GM12878 (cell line): ENCODE data around the gene TDO2.

Source experiments
- BHLHE40 ChIP-seq, 2 experiments: fragments of 450-650 bp in 1 of 2; IDR thresholded peaks; 2 replicates each; pipeline ENCODE4 v1.6.1; 2011 to 2017; ENCODE audit warnings: low read depth in 2 of 2, borderline replicate concordance in 1 of 2, improper control_type of control experiment in 1 of 2, low read length in 1 of 2, mild to moderate bottlenecking in 1 of 2
- CEBPZ ChIP-seq: fragments of 150-350 bp; IDR thresholded peaks from 2 replicates; pipeline ENCODE4 v1.6.1; 2016; ENCODE audit warnings: low read depth, low read length
- CTCF ChIP-seq, 3 experiments: IDR thresholded peaks in 2 of 3; conservative IDR thresholded peaks in 1 of 3; 2 replicates each; pipeline ENCODE4 v1.5.1; 2011; ENCODE audit warnings: low read depth in 3 of 3, low read length in 3 of 3, mild to moderate bottlenecking in 3 of 3, control low read depth in 2 of 3, moderate library complexity in 2 of 3, inconsistent platforms in 1 of 3, mixed read lengths in 1 of 3; ENCODE audit not compliant: control insufficient read depth in 2 of 3, insufficient read depth in 1 of 3; ENCODE audit errors: extremely low read depth in 1 of 3
- POLR2A ChIP-seq: IDR thresholded peaks from 2 replicates; pipeline ENCODE4 v1.6.1; 2011; ENCODE audit warnings: low read depth, mild to moderate bottlenecking, low read length
- RUNX3 ChIP-seq: IDR thresholded peaks from 2 replicates; pipeline ENCODE4 v1.6.1; 2012; ENCODE audit warnings: low read length, inconsistent platforms
- SIN3A ChIP-seq: IDR thresholded peaks from 2 replicates; pipeline ENCODE4 v1.6.1; 2012; ENCODE audit warnings: low read depth, low read length, improper control_type of control experiment

GRCh38 chr4:155929833-155930232, 26.3 kb downstream of the TDO2 start:
- TF ChIP-seq RUNX3 (no peak), CTCF (IDR thresholded peaks at IDR 0.05 in 2 of 3, conservative IDR thresholded peaks at IDR 0.05 in 1 of 3; ENCODE audit: control insufficient read depth in 2 of 3, extremely low read depth in 1 of 3, insufficient read depth in 1 of 3, low read depth in 3 of 3, low read length in 3 of 3) (no peak), SIN3A (no peak), BHLHE40 (IDR thresholded peaks at IDR 0.05; ENCODE audit: borderline replicate concordance in 1 of 2, low read depth in 2 of 2, low read length in 1 of 2) (no peak), POLR2A (no peak), CEBPZ (no peak)
